ENCODE data around the gene HIRA.
A peak's percentile ranks its signal among the peaks of the same experiment; 100 is the strongest.

HIRA gene

GRCh38 chr22:19419464-19420178 is 11.9 kb downstream of the HIRA start:
- Histone ChIP-seq H4K20me1 (ENCODE audit: insufficient read depth, low read length) (peaks cover 66% of the 10 kb centered on the region), H3K27ac (ENCODE audit: low read length) (peak overlapping the region; percentile 74)

GRCh38 chr22:19419086-19419463 is 12.5 kb downstream of the HIRA start:
- H3K4me1 ChIP-seq (ENCODE audit: low read length): peaks cover 22% of the 10 kb centered on the region
- H3K9ac ChIP-seq (ENCODE audit: low read length): peak overlapping the region; percentile 36
- peaks cover 99% of the 10 kb centered on the region for H3K79me2 ChIP-seq (ENCODE audit: low read length)
- H3K36me3 ChIP-seq (replicated peaks; ENCODE audit: low read depth, low read length): peaks cover 10% of the 10 kb centered on the region
- no peak overlapping the region for H2AFZ ChIP-seq (ENCODE audit: low read depth, low read length)
- H3K27me3 ChIP-seq (ENCODE audit: low read depth, low read length): no peaks in the 10 kb centered on the region
- H3K9me3 ChIP-seq (ENCODE audit: insufficient read depth, low read length): no peaks in the 10 kb centered on the region
- peaks cover 64% of the 10 kb centered on the region for H4K20me1 ChIP-seq (ENCODE audit: insufficient read depth, low read length)
- TF ChIP-seq, protein P1, sequence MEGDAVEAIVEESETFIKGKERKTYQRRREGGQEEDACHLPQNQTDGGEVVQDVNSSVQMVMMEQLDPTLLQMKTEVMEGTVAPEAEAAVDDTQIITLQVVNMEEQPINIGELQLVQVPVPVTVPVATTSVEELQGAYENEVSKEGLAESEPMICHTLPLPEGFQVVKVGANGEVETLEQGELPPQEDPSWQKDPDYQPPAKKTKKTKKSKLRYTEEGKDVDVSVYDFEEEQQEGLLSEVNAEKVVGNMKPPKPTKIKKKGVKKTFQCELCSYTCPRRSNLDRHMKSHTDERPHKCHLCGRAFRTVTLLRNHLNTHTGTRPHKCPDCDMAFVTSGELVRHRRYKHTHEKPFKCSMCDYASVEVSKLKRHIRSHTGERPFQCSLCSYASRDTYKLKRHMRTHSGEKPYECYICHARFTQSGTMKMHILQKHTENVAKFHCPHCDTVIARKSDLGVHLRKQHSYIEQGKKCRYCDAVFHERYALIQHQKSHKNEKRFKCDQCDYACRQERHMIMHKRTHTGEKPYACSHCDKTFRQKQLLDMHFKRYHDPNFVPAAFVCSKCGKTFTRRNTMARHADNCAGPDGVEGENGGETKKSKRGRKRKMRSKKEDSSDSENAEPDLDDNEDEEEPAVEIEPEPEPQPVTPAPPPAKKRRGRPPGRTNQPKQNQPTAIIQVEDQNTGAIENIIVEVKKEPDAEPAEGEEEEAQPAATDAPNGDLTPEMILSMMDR (IDR thresholded peaks at IDR 0.05; ENCODE audit: low read depth, low read length): no peak
- no peak for TF ChIP-seq EZH2phosphoT487 (IDR thresholded peaks at IDR 0.05; ENCODE audit: low read depth)
- peak overlapping the region; percentile 64 for H3K4me2 ChIP-seq (ENCODE audit: low read length)
- H3K27ac ChIP-seq (ENCODE audit: low read length): peak overlapping the region; percentile 74
- peak overlapping the region; percentile 33 for H3K4me3 ChIP-seq (ENCODE audit: low read length)

More at GRCh38 chr22:19419464-19420178, 11.9 kb downstream of the HIRA start:
- peaks cover 10% of the 10 kb centered on the region for H3K36me3 ChIP-seq (replicated peaks; ENCODE audit: low read depth, low read length)
- peaks cover 22% of the 10 kb centered on the region for H3K4me1 ChIP-seq (ENCODE audit: low read length)
- H3K27me3 ChIP-seq (ENCODE audit: low read depth, low read length): no peaks in the 10 kb centered on the region
- H3K79me2 ChIP-seq (ENCODE audit: low read length): peaks cover 99% of the 10 kb centered on the region
- no peak overlapping the region for H2AFZ ChIP-seq (ENCODE audit: low read depth, low read length)
- H3K9me3 ChIP-seq (ENCODE audit: insufficient read depth, low read length): no peaks in the 10 kb centered on the region
- peak overlapping the region; percentile 33 for H3K4me3 ChIP-seq (ENCODE audit: low read length)
- TF ChIP-seq, protein P1 (IDR thresholded peaks at IDR 0.05; ENCODE audit: low read depth, low read length): no peak
- no peak for TF ChIP-seq EZH2phosphoT487 (IDR thresholded peaks at IDR 0.05; ENCODE audit: low read depth)
- H3K9ac ChIP-seq (ENCODE audit: low read length): peak overlapping the region; percentile 36
- peak overlapping the region; percentile 64 for H3K4me2 ChIP-seq (ENCODE audit: low read length)

- Histone ChIP-seq H3K27me3 (ENCODE audit: low read depth, low read length) (no peaks in the 10 kb centered on the region), H2AFZ (ENCODE audit: low read depth, low read length) (no peak overlapping the region), H3K9ac (ENCODE audit: low read length) (no peak overlapping the region), H3K79me2 (ENCODE audit: low read length) (peaks cover 72% of the 10 kb centered on the region), H4K20me1 (ENCODE audit: insufficient read depth, low read length) (peaks cover 46% of the 10 kb centered on the region), H3K4me3 (ENCODE audit: low read length) (no peak overlapping the region), H3K36me3 (replicated peaks; ENCODE audit: low read depth, low read length) (peaks cover 23% of the 10 kb centered on the region), H3K4me2 (ENCODE audit: low read length) (no peak overlapping the region), H3K9me3 (ENCODE audit: insufficient read depth, low read length) (no peaks in the 10 kb centered on the region), H3K27ac (ENCODE audit: low read length) (no peak overlapping the region), H3K4me1 (ENCODE audit: low read length) (no peaks in the 10 kb centered on the region)
- TF ChIP-seq, protein P1 (IDR thresholded peaks at IDR 0.05; ENCODE audit: low read depth, low read length): no peak
- no peak for TF ChIP-seq EZH2phosphoT487 (IDR thresholded peaks at IDR 0.05; ENCODE audit: low read depth)
These were observed 18.6 kb downstream of the HIRA start for GRCh38 chr22:19412923-19413322.

GRCh38 chr22:19412478-19412877 is 19.1 kb downstream of the HIRA start:
- H2AFZ ChIP-seq (ENCODE audit: low read depth, low read length): no peak overlapping the region
- peaks cover 23% of the 10 kb centered on the region for H3K36me3 ChIP-seq (replicated peaks; ENCODE audit: low read depth, low read length)
- peaks cover 68% of the 10 kb centered on the region for H3K79me2 ChIP-seq (ENCODE audit: low read length)
- no peak overlapping the region for H3K27ac ChIP-seq (ENCODE audit: low read length)
- peaks cover 46% of the 10 kb centered on the region for H4K20me1 ChIP-seq (ENCODE audit: insufficient read depth, low read length)
- H3K4me3 ChIP-seq (ENCODE audit: low read length): no peak overlapping the region
- no peaks in the 10 kb centered on the region for H3K9me3 ChIP-seq (ENCODE audit: insufficient read depth, low read length)
- no peak for TF ChIP-seq EZH2phosphoT487 (IDR thresholded peaks at IDR 0.05; ENCODE audit: low read depth)
- TF ChIP-seq, protein P1 (IDR thresholded peaks at IDR 0.05; ENCODE audit: low read depth, low read length): no peak
- no peaks in the 10 kb centered on the region for H3K4me1 ChIP-seq (ENCODE audit: low read length)
- H3K4me2 ChIP-seq (ENCODE audit: low read length): no peak overlapping the region
- no peaks in the 10 kb centered on the region for H3K27me3 ChIP-seq (ENCODE audit: low read depth, low read length)
- no peak overlapping the region for H3K9ac ChIP-seq (ENCODE audit: low read length)
